ENCODE measurements around the gene CFAP61.
A peak's percentile ranks its signal among the peaks of the same experiment; 100 is the strongest.

The CFAP61 gene

GRCh38 chr20:20215976-20216727 is 163.8 kb downstream of the CFAP61 start (continued):
- TF ChIP-seq, protein P1, sequence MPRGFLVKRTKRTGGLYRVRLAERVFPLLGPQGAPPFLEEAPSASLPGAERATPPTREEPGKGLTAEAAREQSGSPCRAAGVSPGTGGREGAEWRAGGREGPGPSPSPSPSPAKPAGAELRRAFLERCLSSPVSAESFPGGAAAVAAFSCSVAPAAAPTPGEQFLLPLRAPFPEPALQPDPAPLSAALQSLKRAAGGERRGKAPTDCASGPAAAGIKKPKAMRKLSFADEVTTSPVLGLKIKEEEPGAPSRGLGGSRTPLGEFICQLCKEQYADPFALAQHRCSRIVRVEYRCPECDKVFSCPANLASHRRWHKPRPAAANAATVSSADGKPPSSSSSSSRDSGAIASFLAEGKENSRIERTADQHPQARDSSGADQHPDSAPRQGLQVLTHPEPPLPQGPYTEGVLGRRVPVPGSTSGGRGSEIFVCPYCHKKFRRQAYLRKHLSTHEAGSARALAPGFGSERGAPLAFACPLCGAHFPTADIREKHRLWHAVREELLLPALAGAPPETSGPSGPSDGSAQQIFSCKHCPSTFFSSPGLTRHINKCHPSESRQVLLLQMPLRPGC (tag by site-specific recombination; IDR thresholded peaks at IDR 0.05): peak; percentile 96
- TF ChIP-seq, protein P2, sequence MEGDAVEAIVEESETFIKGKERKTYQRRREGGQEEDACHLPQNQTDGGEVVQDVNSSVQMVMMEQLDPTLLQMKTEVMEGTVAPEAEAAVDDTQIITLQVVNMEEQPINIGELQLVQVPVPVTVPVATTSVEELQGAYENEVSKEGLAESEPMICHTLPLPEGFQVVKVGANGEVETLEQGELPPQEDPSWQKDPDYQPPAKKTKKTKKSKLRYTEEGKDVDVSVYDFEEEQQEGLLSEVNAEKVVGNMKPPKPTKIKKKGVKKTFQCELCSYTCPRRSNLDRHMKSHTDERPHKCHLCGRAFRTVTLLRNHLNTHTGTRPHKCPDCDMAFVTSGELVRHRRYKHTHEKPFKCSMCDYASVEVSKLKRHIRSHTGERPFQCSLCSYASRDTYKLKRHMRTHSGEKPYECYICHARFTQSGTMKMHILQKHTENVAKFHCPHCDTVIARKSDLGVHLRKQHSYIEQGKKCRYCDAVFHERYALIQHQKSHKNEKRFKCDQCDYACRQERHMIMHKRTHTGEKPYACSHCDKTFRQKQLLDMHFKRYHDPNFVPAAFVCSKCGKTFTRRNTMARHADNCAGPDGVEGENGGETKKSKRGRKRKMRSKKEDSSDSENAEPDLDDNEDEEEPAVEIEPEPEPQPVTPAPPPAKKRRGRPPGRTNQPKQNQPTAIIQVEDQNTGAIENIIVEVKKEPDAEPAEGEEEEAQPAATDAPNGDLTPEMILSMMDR (tag by site-specific recombination; IDR thresholded peaks at IDR 0.05): no peak
- TF ChIP-seq ZNF660 (tag by site-specific recombination; IDR thresholded peaks at IDR 0.05) (peak; percentile 43; the same call in 1 of the 2 replicates), BCL11A (tag by site-specific recombination; IDR thresholded peaks at IDR 0.05; ENCODE audit: low read depth) (peak; percentile 95), ZBTB17 (tag by site-specific recombination; IDR thresholded peaks at IDR 0.05) (peak; percentile 80), ZNF391 (tag by site-specific recombination; IDR thresholded peaks at IDR 0.05; ENCODE audit: borderline replicate concordance, low read depth) (peak; percentile 87), FEZF1 (tag by site-specific recombination; IDR thresholded peaks at IDR 0.05) (peak; percentile 98), ZNF596 (tag by site-specific recombination; IDR thresholded peaks at IDR 0.05) (0 out of 2 replicates have a peak, but pooled peaks have one; percentile 11), ZNF184 (tag by site-specific recombination; IDR thresholded peaks at IDR 0.05) (peak; percentile 63; the same call in 1 of the 2 replicates), ZBTB48 (tag by site-specific recombination; IDR thresholded peaks at IDR 0.05) (peak; percentile 58; the same call in 1 of the 2 replicates), ZNF341 (tag by site-specific recombination; IDR thresholded peaks at IDR 0.05; ENCODE audit: low read depth) (peak; percentile 43), SP2 (tag by site-specific recombination; IDR thresholded peaks at IDR 0.05) (peak; percentile 51), ZNF639 (tag by site-specific recombination; IDR thresholded peaks at IDR 0.05) (peak; percentile 93), ZEB2 (tag by site-specific recombination; IDR thresholded peaks at IDR 0.05) (peak; percentile 97; the same call in 1 of the 2 replicates)
- TF ChIP-seq, protein P3, sequence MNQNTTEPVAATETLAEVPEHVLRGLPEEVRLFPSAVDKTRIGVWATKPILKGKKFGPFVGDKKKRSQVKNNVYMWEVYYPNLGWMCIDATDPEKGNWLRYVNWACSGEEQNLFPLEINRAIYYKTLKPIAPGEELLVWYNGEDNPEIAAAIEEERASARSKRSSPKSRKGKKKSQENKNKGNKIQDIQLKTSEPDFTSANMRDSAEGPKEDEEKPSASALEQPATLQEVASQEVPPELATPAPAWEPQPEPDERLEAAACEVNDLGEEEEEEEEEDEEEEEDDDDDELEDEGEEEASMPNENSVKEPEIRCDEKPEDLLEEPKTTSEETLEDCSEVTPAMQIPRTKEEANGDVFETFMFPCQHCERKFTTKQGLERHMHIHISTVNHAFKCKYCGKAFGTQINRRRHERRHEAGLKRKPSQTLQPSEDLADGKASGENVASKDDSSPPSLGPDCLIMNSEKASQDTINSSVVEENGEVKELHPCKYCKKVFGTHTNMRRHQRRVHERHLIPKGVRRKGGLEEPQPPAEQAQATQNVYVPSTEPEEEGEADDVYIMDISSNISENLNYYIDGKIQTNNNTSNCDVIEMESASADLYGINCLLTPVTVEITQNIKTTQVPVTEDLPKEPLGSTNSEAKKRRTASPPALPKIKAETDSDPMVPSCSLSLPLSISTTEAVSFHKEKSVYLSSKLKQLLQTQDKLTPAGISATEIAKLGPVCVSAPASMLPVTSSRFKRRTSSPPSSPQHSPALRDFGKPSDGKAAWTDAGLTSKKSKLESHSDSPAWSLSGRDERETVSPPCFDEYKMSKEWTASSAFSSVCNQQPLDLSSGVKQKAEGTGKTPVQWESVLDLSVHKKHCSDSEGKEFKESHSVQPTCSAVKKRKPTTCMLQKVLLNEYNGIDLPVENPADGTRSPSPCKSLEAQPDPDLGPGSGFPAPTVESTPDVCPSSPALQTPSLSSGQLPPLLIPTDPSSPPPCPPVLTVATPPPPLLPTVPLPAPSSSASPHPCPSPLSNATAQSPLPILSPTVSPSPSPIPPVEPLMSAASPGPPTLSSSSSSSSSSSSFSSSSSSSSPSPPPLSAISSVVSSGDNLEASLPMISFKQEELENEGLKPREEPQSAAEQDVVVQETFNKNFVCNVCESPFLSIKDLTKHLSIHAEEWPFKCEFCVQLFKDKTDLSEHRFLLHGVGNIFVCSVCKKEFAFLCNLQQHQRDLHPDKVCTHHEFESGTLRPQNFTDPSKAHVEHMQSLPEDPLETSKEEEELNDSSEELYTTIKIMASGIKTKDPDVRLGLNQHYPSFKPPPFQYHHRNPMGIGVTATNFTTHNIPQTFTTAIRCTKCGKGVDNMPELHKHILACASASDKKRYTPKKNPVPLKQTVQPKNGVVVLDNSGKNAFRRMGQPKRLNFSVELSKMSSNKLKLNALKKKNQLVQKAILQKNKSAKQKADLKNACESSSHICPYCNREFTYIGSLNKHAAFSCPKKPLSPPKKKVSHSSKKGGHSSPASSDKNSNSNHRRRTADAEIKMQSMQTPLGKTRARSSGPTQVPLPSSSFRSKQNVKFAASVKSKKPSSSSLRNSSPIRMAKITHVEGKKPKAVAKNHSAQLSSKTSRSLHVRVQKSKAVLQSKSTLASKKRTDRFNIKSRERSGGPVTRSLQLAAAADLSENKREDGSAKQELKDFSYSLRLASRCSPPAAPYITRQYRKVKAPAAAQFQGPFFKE (tag by site-specific recombination; IDR thresholded peaks at IDR 0.05; ENCODE audit: borderline replicate concordance): no peak
- TF ChIP-seq, protein P4, sequence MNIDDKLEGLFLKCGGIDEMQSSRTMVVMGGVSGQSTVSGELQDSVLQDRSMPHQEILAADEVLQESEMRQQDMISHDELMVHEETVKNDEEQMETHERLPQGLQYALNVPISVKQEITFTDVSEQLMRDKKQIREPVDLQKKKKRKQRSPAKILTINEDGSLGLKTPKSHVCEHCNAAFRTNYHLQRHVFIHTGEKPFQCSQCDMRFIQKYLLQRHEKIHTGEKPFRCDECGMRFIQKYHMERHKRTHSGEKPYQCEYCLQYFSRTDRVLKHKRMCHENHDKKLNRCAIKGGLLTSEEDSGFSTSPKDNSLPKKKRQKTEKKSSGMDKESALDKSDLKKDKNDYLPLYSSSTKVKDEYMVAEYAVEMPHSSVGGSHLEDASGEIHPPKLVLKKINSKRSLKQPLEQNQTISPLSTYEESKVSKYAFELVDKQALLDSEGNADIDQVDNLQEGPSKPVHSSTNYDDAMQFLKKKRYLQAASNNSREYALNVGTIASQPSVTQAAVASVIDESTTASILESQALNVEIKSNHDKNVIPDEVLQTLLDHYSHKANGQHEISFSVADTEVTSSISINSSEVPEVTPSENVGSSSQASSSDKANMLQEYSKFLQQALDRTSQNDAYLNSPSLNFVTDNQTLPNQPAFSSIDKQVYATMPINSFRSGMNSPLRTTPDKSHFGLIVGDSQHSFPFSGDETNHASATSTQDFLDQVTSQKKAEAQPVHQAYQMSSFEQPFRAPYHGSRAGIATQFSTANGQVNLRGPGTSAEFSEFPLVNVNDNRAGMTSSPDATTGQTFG (tag by site-specific recombination; IDR thresholded peaks at IDR 0.05; ENCODE audit: borderline replicate concordance): no peak
- TF ChIP-seq, protein P5, sequence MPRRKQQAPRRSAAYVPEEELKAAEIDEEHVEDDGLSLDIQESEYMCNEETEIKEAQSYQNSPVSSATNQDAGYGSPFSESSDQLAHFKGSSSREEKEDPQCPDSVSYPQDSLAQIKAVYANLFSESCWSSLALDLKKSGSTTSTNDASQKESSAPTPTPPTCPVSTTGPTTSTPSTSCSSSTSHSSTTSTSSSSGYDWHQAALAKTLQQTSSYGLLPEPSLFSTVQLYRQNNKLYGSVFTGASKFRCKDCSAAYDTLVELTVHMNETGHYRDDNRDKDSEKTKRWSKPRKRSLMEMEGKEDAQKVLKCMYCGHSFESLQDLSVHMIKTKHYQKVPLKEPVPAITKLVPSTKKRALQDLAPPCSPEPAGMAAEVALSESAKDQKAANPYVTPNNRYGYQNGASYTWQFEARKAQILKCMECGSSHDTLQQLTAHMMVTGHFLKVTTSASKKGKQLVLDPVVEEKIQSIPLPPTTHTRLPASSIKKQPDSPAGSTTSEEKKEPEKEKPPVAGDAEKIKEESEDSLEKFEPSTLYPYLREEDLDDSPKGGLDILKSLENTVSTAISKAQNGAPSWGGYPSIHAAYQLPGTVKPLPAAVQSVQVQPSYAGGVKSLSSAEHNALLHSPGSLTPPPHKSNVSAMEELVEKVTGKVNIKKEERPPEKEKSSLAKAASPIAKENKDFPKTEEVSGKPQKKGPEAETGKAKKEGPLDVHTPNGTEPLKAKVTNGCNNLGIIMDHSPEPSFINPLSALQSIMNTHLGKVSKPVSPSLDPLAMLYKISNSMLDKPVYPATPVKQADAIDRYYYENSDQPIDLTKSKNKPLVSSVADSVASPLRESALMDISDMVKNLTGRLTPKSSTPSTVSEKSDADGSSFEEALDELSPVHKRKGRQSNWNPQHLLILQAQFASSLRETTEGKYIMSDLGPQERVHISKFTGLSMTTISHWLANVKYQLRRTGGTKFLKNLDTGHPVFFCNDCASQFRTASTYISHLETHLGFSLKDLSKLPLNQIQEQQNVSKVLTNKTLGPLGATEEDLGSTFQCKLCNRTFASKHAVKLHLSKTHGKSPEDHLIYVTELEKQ (tag by site-specific recombination; IDR thresholded peaks at IDR 0.05; ENCODE audit: borderline replicate concordance): peak; percentile 92
- TF ChIP-seq, protein P6, sequence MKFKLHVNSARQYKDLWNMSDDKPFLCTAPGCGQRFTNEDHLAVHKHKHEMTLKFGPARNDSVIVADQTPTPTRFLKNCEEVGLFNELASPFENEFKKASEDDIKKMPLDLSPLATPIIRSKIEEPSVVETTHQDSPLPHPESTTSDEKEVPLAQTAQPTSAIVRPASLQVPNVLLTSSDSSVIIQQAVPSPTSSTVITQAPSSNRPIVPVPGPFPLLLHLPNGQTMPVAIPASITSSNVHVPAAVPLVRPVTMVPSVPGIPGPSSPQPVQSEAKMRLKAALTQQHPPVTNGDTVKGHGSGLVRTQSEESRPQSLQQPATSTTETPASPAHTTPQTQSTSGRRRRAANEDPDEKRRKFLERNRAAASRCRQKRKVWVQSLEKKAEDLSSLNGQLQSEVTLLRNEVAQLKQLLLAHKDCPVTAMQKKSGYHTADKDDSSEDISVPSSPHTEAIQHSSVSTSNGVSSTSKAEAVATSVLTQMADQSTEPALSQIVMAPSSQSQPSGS (tag by site-specific recombination; IDR thresholded peaks at IDR 0.05; ENCODE audit: low read depth): peak; percentile 94
